Raji (cell line): ENCODE measurements around the gene VSTM2B.

Experiments used
- POLR2A ChIP-seq: IDR thresholded peaks from 2 replicates; pipeline ENCODE4 v1.6.1; 2011; ENCODE audit warnings: low read depth, low read length, control low read depth; ENCODE audit not compliant: insufficient read depth

The VSTM2B gene

DNA sequence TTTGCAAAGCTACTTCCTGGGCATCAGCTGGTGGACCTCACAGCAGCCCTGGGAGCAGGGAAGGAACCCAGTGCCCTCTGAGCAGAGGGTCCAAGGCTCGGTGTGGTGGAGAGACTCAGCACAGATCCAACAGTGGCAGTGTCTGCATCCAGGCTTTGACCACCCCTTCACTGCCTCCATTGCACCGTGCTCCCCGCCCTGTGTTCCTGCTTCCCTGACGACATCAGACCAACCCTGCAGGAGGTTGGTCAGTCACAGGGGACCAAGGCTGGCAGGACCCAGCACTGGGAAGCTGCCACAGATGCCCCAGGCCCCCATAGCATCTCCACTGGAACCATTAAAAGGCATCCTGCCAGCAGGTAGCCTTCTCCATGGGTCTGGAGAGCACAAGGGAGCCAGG lies 7.8 kb upstream of the VSTM2B start:
- no peak for TF ChIP-seq POLR2A

DNA sequence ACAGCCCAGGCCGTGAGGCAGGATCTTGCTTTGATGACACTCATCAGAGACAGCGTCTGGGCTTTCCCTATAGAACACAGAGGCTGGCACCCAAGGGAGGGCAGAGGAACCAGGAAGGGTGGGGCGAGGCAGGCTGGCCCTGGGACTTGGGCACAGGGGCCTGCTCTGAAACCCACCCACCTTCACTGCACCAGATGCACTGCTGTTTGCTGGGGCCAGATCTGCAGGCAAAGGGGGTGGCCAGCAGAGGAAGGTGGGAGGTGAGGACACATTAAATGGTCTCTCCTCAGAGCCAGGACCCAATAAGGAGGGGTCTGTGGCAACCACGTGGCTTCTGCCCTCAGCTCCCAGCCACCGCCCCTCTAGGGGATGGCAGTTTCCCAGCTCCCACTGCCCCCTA lies 6.6 kb upstream of the VSTM2B start:
- no peak for TF ChIP-seq POLR2A

DNA sequence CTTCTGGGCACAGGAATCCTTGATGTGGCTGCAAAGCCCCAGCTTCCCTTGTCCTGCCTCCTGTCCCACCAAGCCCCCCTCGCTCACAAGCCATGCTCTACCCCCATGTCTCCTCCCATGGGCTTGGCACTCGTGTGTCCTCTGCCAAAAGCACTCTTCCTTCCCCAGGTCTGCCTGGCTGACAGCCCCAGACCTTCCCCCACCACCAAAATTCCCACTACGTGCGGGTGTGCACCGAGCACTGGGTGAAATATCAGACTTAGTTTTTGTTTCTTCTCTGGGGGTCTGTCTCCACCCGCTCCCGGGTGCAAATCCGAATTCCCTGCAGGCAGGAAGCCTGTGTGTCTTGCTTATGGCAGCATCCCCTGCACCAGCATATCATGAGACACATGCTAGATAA lies 5.9 kb upstream of the VSTM2B start:
- TF ChIP-seq POLR2A, result no peak

- no peak for TF ChIP-seq POLR2A
Observed at GRCh38 chr19:29520390-29520789, 5.4 kb upstream of the VSTM2B start.

DNA sequence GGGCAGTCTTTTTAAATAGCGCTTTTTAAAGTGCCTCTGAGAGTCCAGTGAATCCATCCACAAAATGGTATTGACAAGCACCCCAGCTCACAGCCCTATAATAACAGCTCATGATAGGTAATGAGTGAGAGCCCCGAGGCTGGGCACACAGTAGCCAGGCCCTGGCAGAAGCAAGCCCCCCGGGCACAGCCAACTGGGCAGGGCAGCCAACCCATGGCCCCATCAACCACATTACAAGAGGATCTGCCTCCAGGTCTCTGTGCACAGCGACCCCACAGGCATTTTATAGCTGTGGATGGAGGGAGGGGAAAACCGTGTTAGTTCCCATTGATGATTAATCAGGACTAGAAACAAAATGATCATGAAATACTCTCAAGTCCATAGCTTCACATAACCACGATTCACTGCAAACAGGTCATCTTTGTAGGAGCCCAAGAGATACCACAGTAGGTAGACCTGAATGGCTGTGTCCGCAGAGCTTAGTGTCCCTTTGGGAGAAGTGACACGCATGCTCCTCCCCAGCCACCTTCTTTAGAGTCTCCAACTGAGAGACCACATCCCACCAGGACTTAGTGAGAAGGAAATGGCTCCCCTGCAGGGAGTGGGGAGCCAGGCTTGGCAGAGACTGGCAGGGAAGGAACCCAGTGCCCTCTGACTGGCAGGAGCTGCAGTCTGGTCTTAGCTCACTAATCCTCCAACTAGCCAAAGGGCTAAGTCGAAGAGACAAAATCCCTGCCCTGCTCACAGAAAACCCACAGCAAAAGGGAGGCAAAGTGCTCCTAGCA lies 4.3 kb upstream of the VSTM2B start:
- no peak for TF ChIP-seq POLR2A

- no peak for TF ChIP-seq POLR2A
Observed at GRCh38 chr19:29523568-29523967, 2.2 kb upstream of the VSTM2B start.

- TF ChIP-seq POLR2A, result no peak
Observed at GRCh38 chr19:29524201-29524911, 1.4 kb upstream of the VSTM2B start.

- TF ChIP-seq POLR2A, result no peak
Observed at GRCh38 chr19:29524912-29525831, 622 bp upstream of the VSTM2B start.

DNA sequence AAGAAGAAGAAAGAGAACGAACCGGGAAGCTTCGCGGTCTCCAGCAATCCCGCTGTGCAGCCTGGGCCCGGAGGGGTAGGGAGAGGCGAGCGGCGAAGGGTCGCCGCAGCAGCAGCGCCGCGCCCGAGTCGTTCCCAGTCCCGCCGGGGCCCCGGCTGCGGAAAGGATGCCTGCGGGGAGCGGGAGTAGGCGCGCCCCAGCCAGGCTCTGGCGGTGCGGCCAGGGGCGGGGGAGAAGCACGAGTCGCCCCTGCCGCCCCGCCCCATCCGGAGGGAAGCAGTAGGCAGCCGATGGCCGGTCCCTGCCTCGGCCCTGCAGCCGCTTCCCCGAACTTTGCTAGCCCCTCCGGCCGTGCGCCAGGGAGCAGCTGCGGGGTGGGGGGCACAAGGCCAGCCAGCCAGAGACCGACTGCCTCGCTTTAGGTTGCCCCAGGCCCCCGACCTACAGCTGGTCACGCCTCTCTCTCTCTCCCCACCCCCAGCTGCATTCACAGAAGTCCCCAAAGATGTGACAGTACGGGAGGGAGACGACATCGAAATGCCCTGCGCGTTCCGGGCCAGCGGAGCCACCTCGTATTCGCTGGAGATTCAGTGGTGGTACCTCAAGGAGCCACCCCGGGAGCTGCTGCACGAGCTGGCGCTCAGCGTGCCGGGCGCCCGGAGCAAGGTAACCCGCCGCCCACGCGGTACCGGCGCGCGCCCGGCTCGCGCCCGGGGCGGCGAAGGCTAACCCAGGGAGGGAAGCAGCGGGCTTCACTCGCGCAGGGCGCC lies 1.1 kb downstream of the VSTM2B start:
- no peak for TF ChIP-seq POLR2A

GRCh38 chr19:29527500-29528328 lies 1.9 kb downstream of the VSTM2B start:
- no peak for TF ChIP-seq POLR2A

DNA sequence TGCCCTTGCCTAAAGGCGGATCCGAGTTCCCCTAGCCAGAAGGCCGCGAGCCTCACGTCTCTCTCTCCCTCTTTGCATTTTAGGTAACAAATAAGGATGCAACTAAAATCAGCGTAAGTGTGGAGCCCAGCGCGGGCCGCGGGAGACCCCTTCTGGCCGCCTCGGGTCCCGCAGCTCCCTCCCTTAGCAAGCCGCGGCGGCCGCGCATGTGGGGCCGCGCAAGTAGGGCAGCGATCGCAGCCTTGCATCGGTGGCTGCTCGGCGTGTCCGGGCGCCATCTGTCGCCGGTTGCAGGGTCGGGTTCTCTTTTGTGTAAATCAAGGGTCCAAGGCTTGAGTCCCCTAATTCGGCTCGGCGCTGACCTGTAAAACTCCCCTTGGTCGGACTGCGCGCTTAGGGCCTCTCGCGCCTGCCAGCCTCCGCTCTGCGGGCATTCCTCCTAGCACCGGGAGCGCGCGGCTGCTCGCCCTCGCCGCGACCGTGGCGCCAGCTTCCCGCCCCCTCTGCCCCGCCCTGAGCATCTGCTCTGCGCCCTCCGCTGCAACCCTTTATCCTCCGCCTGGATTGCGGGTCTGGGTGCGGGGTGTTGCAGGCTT lies 2.7 kb downstream of the VSTM2B start:
- no peak for TF ChIP-seq POLR2A

DNA sequence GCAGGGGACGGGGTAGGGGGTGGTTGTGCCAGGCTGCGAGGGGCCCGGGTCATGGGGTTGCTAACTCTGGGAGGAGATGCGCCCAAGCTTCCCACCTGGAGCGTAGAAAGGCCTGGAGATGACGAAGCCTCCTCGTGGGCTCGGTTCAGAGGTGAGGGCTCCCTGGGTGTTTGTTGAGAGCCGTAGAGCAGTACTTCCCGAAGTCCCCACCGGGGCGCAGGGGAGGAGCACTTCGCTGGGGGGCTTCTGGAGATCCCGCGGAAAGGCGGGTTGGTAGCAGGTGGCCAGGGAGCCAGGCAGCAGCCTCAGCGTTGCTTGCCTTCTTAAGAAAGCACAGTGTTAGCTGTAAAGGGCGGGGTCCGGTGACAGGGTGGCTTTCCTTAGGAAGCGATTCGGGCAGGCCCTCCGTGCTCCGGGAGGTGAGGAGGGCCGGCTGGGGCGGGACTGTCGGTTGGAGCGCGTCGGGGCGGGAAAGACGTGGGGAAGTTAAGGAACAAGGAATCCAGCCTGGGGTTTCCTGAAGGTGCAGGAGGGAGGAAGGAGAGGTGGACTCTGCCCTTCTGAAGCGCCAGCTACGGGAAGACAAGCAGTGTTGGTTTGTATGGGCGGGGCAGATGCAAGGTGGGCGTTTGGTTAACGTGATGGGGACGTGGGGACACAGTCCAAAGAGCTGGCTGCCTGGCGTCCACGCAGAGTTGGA lies 3.3 kb downstream of the VSTM2B start:
- TF ChIP-seq POLR2A, result no peak

DNA sequence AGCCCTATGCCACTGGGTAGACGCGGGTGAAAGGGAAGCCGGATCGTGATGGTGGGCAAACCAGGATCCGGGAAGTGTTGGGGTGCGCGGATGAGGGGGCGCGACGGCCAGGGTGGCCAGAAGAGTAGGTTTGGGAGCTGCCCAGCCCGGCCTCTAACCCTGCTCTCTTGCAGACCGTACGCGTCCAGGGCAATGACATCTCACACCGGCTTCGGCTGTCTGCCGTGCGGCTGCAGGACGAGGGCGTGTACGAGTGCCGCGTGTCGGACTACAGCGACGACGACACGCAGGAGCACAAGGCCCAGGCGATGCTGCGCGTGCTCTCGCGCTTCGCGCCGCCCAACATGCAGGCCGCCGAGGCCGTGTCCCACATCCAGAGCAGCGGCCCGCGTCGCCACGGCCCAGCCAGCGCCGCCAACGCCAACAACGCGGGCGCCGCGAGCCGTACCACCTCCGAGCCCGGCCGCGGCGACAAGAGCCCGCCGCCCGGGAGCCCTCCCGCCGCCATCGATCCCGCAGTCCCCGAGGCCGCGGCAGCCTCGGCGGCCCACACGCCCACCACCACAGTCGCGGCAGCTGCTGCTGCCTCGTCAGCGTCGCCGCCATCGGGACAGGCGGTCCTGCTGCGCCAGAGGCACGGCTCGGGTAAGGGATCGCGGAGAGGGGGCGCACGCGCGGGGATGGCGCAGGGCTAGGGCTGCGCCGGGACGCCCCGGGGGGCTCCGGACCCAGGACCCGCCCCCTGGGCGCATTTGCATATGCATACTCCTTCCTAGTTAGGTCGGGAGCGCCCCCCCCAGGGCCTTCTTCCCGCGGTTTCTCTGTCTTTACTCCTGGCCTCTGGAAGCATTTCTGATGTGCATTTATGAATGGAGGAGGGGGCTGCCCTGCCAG lies 4.1 kb downstream of the VSTM2B start:
- TF ChIP-seq POLR2A, result no peak
